CD4-positive, alpha-beta T cell (primary cell): ENCODE data around the gene TBC1D22A. TPM values are rescaled to one million over a fixed set of nuclear protein-coding genes. Genes with fewer than 3 reads are reported as not detected.

Experiments used
- ATAC-seq: fragments of 200-7000 bp; cut with Tn5 transposase; one replicate; pipeline ENCODE4 v1.10.0; 2022; ENCODE audit warnings: mild to moderate bottlenecking; ENCODE audit not compliant: poor library complexity
- CTCF ChIA-PET: fragments of 350-600 bp; sonication (Branson Sonifier 250); formaldehyde crosslinking; loops from one replicate; lab custom pipeline; 2021; ENCODE audit warnings: antibody characterized with exemption, inconsistent platforms; lab: Charles Lee
- POLR2A ChIA-PET: fragments of 350-600 bp; sonication (Branson Sonifier 250); formaldehyde crosslinking; loops from one replicate; lab custom pipeline; 2021; ENCODE audit warnings: antibody characterized with exemption, inconsistent platforms; lab: Charles Lee
- DNase-seq, 14 experiments: peaks; one replicate each; pipeline ENCODE4 v3.0.0-alpha.2; 2013 to 2020; ENCODE audit warnings: mixed read lengths in 2 of 14
- H3K27ac ChIP-seq, 2 donors: one replicate each; pipeline versions ENCODE4 v1.5.1 to v1.7.0; 2013; ENCODE audit warnings: low read length in 2 of 2, low read depth in 1 of 2, mild to moderate bottlenecking in 1 of 2
- H3K27me3 ChIP-seq, 2 experiments: 1 replicate in 1 of 2; 2 replicates in 1 of 2; pipeline versions ENCODE4 v1.6.1 to v1.7.0; 2013; ENCODE audit warnings: low read length in 2 of 2, control low read depth in 1 of 2, mild to moderate bottlenecking in 1 of 2, moderate library complexity in 1 of 2; ENCODE audit not compliant: insufficient read depth in 2 of 2, control insufficient read depth in 1 of 2
- H3K36me3 ChIP-seq: one replicate; pipeline ENCODE4 v1.6.1; 2013; ENCODE audit warnings: low read length, control low read depth; ENCODE audit not compliant: insufficient read depth
- H3K4me1 ChIP-seq: one replicate; pipeline ENCODE4 v1.6.1; 2013; ENCODE audit warnings: low read length, control low read depth; ENCODE audit not compliant: insufficient read depth
- H3K4me3 ChIP-seq: one replicate; pipeline ENCODE4 v1.5.1; 2013; ENCODE audit warnings: mild to moderate bottlenecking, low read length, moderate library complexity
- H3K9me3 ChIP-seq, 2 experiments: 1 replicate in 1 of 2; 2 replicates in 1 of 2; pipeline versions ENCODE4 v1.6.1 to v1.7.0; 2013; ENCODE audit warnings: low read length in 2 of 2, mild to moderate bottlenecking in 2 of 2, control low read depth in 1 of 2, moderate library complexity in 1 of 2; ENCODE audit not compliant: control insufficient read depth in 1 of 2, insufficient read depth in 1 of 2
- H3K27ac Mint-ChIP-seq: one replicate; pipeline ENCODE4 v1.8.0; 2020; ENCODE audit warnings: mixed read lengths
- H3K27me3 Mint-ChIP-seq: one replicate; pipeline ENCODE4 v1.8.0; 2021; ENCODE audit warnings: mixed read lengths
- H3K36me3 Mint-ChIP-seq: one replicate; pipeline ENCODE4 v1.8.0; 2021; ENCODE audit warnings: low read depth, mixed read lengths
- H3K4me1 Mint-ChIP-seq: one replicate; pipeline ENCODE4 v1.8.0; 2021; ENCODE audit warnings: low read depth, mixed read lengths
- H3K4me3 Mint-ChIP-seq: one replicate; pipeline ENCODE4 v1.8.0; 2020; ENCODE audit warnings: mild to moderate bottlenecking, mixed read lengths
- H3K9me3 Mint-ChIP-seq: one replicate; pipeline ENCODE4 v1.8.0; 2020; ENCODE audit warnings: mixed read lengths
- CTCF ChIP-seq: fragments of 200-600 bp; IDR thresholded peaks from one replicate; pipeline ENCODE4 v1.8.0; 2022; ENCODE audit warnings: antibody characterized with exemption, mild to moderate bottlenecking
- intact Hi-C, 2 experiments: fragments of 100-400 bp; cut with DNase I in 1 of 2; cut with micrococcal nuclease in 1 of 2; formaldehyde crosslinking; loops; one replicate each; pipeline versions ENCODE4 v1.15.1 to v1.9.0; 2023 to 2025; cut with DNase I, micrococcal nuclease
- total RNA-seq, 174 experiments: library from RNA in 2 of 174; stranded (reverse) in 2 of 174; gene quantifications; one replicate each; pipeline ENCODE4 v1.2.3 and lab custom pipeline; 2021 to 2026

Gene TBC1D22A
- total RNA-seq, 2 experiments from 2014 or later, result 27.1 to 31.7 TPM

DNA sequence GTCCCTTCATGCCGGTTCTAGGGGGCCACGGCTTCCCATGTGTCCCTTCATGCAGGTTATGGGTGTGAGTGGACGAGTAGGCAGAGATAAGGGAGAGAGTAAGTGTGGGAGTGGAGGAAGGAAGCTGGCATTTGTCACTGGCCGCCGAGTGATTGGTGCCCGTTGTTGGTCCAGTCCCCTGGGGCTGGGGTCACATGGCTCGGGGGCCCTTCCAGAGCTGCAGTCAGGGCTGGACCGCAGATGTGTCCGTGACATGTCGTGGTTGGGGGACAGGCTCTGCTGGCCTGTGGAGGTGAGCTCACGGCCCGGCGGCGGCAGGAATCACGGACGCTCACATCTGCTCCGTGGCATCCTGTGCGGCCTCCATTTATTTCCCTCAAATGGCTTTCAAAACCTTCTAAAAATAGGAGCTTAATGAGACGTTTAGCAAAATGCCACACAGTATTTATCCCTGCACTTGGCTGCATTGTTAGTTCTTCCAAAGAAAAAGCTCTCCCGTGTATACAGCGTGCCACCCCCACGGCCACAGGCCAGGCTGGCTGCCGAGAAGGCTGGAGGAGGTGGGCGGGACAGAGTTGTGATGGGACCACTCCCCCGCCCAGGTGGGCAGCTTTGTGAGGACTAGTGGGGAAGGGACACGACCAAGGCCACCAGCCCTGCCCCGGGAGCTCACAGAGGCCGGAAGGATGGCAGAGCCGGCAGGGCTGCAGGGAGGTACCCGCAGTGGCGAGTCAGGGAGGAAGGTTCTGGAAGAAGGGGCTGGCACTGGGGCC lies 386.7 kb downstream of the TBC1D22A start:
- Histone ChIP-seq H3K27ac (no peak overlapping the region), H3K36me3 (no peaks in the 10 kb centered on the region), H3K27me3 (no peaks in the 10 kb centered on the region), H3K4me1 (no peaks in the 10 kb centered on the region), H3K4me3 (no peak overlapping the region), H3K9me3 (peaks cover 0 to 25% of the 10 kb centered on the region in 2 experiments)
- H3K4me3 Mint-ChIP-seq, result no peak overlapping the region
- POLR2A ChIA-PET, result no interaction called here
- DNase-seq, result no peak
- CTCF ChIA-PET, result no interaction called here
- intact Hi-C loops, result no loop called here
- no peak for TF ChIP-seq CTCF
- no peaks in the 10 kb centered on the region for H3K27me3 Mint-ChIP-seq
- no peaks in the 10 kb centered on the region for H3K4me1 Mint-ChIP-seq
- H3K27ac Mint-ChIP-seq, result no peak overlapping the region
- ATAC-seq, result no peak
- no peaks in the 10 kb centered on the region for H3K9me3 Mint-ChIP-seq
- H3K36me3 Mint-ChIP-seq, result no peaks in the 10 kb centered on the region

GRCh38 chr22:47149976-47150375 lies 387.5 kb downstream of the TBC1D22A start:
- Mint-ChIP-seq H3K36me3 (no peaks in the 10 kb centered on the region), H3K4me1 (no peaks in the 10 kb centered on the region)

DNA sequence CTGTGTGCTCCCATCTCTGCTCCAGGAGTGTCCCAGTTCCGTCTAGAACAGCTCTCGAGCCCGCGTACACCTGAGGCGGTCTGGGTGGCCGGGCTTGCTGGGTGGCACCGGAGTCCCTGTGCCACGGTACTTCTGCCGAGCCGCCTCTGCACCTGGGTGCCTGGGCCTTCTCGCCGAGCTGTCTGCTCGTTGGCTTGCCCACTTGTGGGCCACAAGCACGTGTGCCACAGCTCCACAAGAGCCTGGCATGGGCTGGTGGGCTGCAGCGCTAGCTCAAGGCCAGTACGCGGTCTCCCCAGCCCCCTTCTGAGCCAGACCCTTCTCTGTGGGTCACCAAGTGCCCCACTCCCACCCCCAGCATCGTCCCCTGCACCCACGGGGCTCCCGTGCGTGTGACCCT lies 388.0 kb downstream of the TBC1D22A start:
- intact Hi-C loops, result no loop called here
- Histone ChIP-seq H3K36me3 (peaks cover 2% of the 10 kb centered on the region), H3K9me3 (peaks cover 0 to 25% of the 10 kb centered on the region in 2 experiments), H3K4me1 (no peaks in the 10 kb centered on the region), H3K27ac (no peak overlapping the region), H3K4me3 (no peak overlapping the region), H3K27me3 (no peaks in the 10 kb centered on the region)
- ATAC-seq, result no peak
- H3K27me3 Mint-ChIP-seq, result no peaks in the 10 kb centered on the region
- TF ChIP-seq CTCF, result no peak
- DNase-seq, result no peak
- POLR2A ChIA-PET, result no interaction called here
- H3K4me1 Mint-ChIP-seq, result no peaks in the 10 kb centered on the region
- H3K36me3 Mint-ChIP-seq, result no peaks in the 10 kb centered on the region
- CTCF ChIA-PET, result no interaction called here
- H3K27ac Mint-ChIP-seq, result no peak overlapping the region
- H3K4me3 Mint-ChIP-seq, result no peak overlapping the region
- no peaks in the 10 kb centered on the region for H3K9me3 Mint-ChIP-seq

More at GRCh38 chr22:47149976-47150375, 387.5 kb downstream of the TBC1D22A start:
- H3K4me3 Mint-ChIP-seq, result no peak overlapping the region
- TF ChIP-seq CTCF, result no peak
- DNase-seq, result no peak
- CTCF ChIA-PET, result no interaction called here
- no peaks in the 10 kb centered on the region for H3K9me3 Mint-ChIP-seq
- H3K4me1 ChIP-seq, result no peaks in the 10 kb centered on the region
- no peak overlapping the region for H3K27ac ChIP-seq
- H3K27me3 Mint-ChIP-seq, result no peaks in the 10 kb centered on the region
- POLR2A ChIA-PET, result no interaction called here
- no peak overlapping the region for H3K27ac Mint-ChIP-seq
- intact Hi-C loops, result no loop called here
- peaks cover 2% of the 10 kb centered on the region for H3K36me3 ChIP-seq
- ATAC-seq, result no peak
- H3K4me3 ChIP-seq, result no peak overlapping the region
- no peaks in the 10 kb centered on the region for H3K27me3 ChIP-seq
- H3K9me3 ChIP-seq, result peaks cover 0 to 25% of the 10 kb centered on the region in 2 experiments
